SH-SY5Y (cell line): ENCODE measurements around the gene TMEM89.

Experiments
- GATA2 ChIP-seq: IDR thresholded peaks from 2 replicates; pipeline ENCODE4 v1.6.1; 2011; ENCODE audit warnings: mild to moderate bottlenecking, low read depth, low read length
- GATA3 ChIP-seq: IDR thresholded peaks from 2 replicates; pipeline ENCODE4 v1.6.1; 2011; ENCODE audit warnings: low read depth, mild to moderate bottlenecking, low read length, moderate library complexity

- TF ChIP-seq GATA3 (no peak), GATA2 (no peak)
These were observed 18.5 kb upstream of the TMEM89 start for GRCh38 chr3:48639944-48640606.
